ENCODE measurements around the gene RTN4. TPM values are rescaled to one million over a fixed set of nuclear protein-coding genes. Genes with fewer than 3 reads are reported as not detected.
"Not testable (repeated sequence)": the region's sequence is repeated elsewhere in the genome, so short reads cannot be mapped to it uniquely, and the experiment has no call there.

Gene RTN4
- total RNA-seq, 2 experiments from 2014 or later = 90.3 to 93.9 TPM

- ChIA-PET POLR2A (no interaction called here), CTCF (no interaction called here)
- no peak overlapping the region for H3K27ac Mint-ChIP-seq
- H3K36me3 Mint-ChIP-seq (ENCODE audit: low read depth) = peaks cover 3% of the 10 kb centered on the region
- no peak overlapping the region for H3K4me3 Mint-ChIP-seq
- ATAC-seq (no peak), DNase-seq (no peak)
- H3K9me3 Mint-ChIP-seq (ENCODE audit: insufficient read depth) = no peaks in the 10 kb centered on the region
- no peaks in the 10 kb centered on the region for H3K27me3 Mint-ChIP-seq (ENCODE audit: low read depth)
- H3K4me1 Mint-ChIP-seq (ENCODE audit: low read depth) = peaks cover 9% of the 10 kb centered on the region
Measured at GRCh38 chr2:55062754-55063153, 12.5 kb upstream of the RTN4 start.

- no peak for ATAC-seq
- Mint-ChIP-seq H3K27ac (no peak overlapping the region), H3K9me3 (ENCODE audit: insufficient read depth) (no peaks in the 10 kb centered on the region), H3K4me1 (ENCODE audit: low read depth) (peaks cover 9% of the 10 kb centered on the region), H3K4me3 (no peak overlapping the region), H3K36me3 (ENCODE audit: low read depth) (peaks cover 3% of the 10 kb centered on the region), H3K27me3 (ENCODE audit: low read depth) (no peaks in the 10 kb centered on the region)
- CTCF ChIA-PET = interaction anchor here (1.6 kb wide), 1 partner anchor 162 kb away, joined by 5 read pairs; no protein-coding TSS in a partner anchor
- no peak for DNase-seq
- POLR2A ChIA-PET = no interaction called here
Measured at GRCh38 chr2:55061523-55062344, 11.5 kb upstream of the RTN4 start.

GRCh38 chr2:55059793-55060192, 9.5 kb upstream of the RTN4 start:
- Mint-ChIP-seq H3K4me3 (no peak overlapping the region), H3K27ac (no peak overlapping the region), H3K27me3 (ENCODE audit: low read depth) (no peaks in the 10 kb centered on the region), H3K4me1 (ENCODE audit: low read depth) (peaks cover 12% of the 10 kb centered on the region), H3K36me3 (ENCODE audit: low read depth) (peaks cover 5% of the 10 kb centered on the region), H3K9me3 (ENCODE audit: insufficient read depth) (no peaks in the 10 kb centered on the region)
- POLR2A ChIA-PET = no interaction called here
- CTCF ChIA-PET = no interaction called here
- no peak for DNase-seq
- no peak for ATAC-seq

GRCh38 chr2:55057474-55057873, 7.2 kb upstream of the RTN4 start:
- H3K9me3 Mint-ChIP-seq (ENCODE audit: insufficient read depth) = no peaks in the 10 kb centered on the region
- no peak overlapping the region for H3K4me3 Mint-ChIP-seq
- H3K36me3 Mint-ChIP-seq (ENCODE audit: low read depth) = peaks cover 6% of the 10 kb centered on the region
- CTCF ChIA-PET = interaction anchor here (1.3 to 1.5 kb wide), 2 partner anchors 9 to 47 kb away, joined by 3 to 4 read pairs; no protein-coding TSS in a partner anchor
- H3K4me1 Mint-ChIP-seq (ENCODE audit: low read depth) = peaks cover 20% of the 10 kb centered on the region
- ATAC-seq (no peak), DNase-seq (no peak)
- no peak overlapping the region for H3K27ac Mint-ChIP-seq
- no peaks in the 10 kb centered on the region for H3K27me3 Mint-ChIP-seq (ENCODE audit: low read depth)
- POLR2A ChIA-PET = no interaction called here

- ChIA-PET POLR2A (interaction anchor here (0.7 kb wide), 1 partner anchor 145 kb away, joined by 3 read pairs; no protein-coding TSS in a partner anchor), CTCF (no interaction called here)
- no peak overlapping the region for H3K27ac Mint-ChIP-seq
- H3K4me1 Mint-ChIP-seq (ENCODE audit: low read depth) = peaks cover 30% of the 10 kb centered on the region
- no peak overlapping the region for H3K4me3 Mint-ChIP-seq
- DNase-seq (no peak), ATAC-seq (no peak)
- peaks cover 6% of the 10 kb centered on the region for H3K36me3 Mint-ChIP-seq (ENCODE audit: low read depth)
- no peaks in the 10 kb centered on the region for H3K27me3 Mint-ChIP-seq (ENCODE audit: low read depth)
- H3K9me3 Mint-ChIP-seq (ENCODE audit: insufficient read depth) = no peaks in the 10 kb centered on the region
Measured at GRCh38 chr2:55056024-55056521, 5.8 kb upstream of the RTN4 start.

- Mint-ChIP-seq H3K9me3 (ENCODE audit: insufficient read depth) (no peaks in the 10 kb centered on the region), H3K4me3 (peak overlapping the region; percentile 31), H3K36me3 (ENCODE audit: low read depth) (peaks cover 8% of the 10 kb centered on the region), H3K4me1 (ENCODE audit: low read depth) (peaks cover 33% of the 10 kb centered on the region), H3K27me3 (ENCODE audit: low read depth) (no peaks in the 10 kb centered on the region), H3K27ac (peak overlapping the region; percentile 55)
- ChIA-PET CTCF (interaction anchor here (1.2 kb wide), 1 partner anchor 17 kb away, joined by 3 read pairs; no protein-coding TSS in a partner anchor), POLR2A (no interaction called here)
- ATAC-seq (no peak), DNase-seq (no peak)
Measured at GRCh38 chr2:55054106-55054875, 4.0 kb upstream of the RTN4 start.

GRCh38 chr2:55053225-55053624, 3.0 kb upstream of the RTN4 start:
- POLR2A ChIA-PET; DNase-seq; H3K27ac Mint-ChIP-seq; H3K27me3 Mint-ChIP-seq (ENCODE audit: low read depth); H3K9me3 Mint-ChIP-seq (ENCODE audit: insufficient read depth); ATAC-seq; H3K4me3 Mint-ChIP-seq: not testable (repeated sequence)
- H3K4me1 Mint-ChIP-seq (ENCODE audit: low read depth) = peaks cover 36% of the 10 kb centered on the region
- CTCF ChIA-PET = interaction anchor here (0.6 to 1.2 kb wide), 2 partner anchors 16 to 79 kb away, joined by 3 read pairs; no protein-coding TSS in a partner anchor
- H3K36me3 Mint-ChIP-seq (ENCODE audit: low read depth) = peaks cover 12% of the 10 kb centered on the region

- CTCF ChIA-PET = interaction anchor here (1.0 to 1.4 kb wide), 2 partner anchors 15 to 110 kb away, joined by 3 to 4 read pairs; no protein-coding TSS in a partner anchor
- H3K36me3 Mint-ChIP-seq (ENCODE audit: low read depth) = peaks cover 15% of the 10 kb centered on the region
- no peaks in the 10 kb centered on the region for H3K9me3 Mint-ChIP-seq (ENCODE audit: insufficient read depth)
- peaks cover 43% of the 10 kb centered on the region for H3K4me1 Mint-ChIP-seq (ENCODE audit: low read depth)
- H3K27ac Mint-ChIP-seq = peak overlapping the region; percentile 72
- no peak for DNase-seq
- no peak for ATAC-seq
- H3K27me3 Mint-ChIP-seq (ENCODE audit: low read depth) = no peaks in the 10 kb centered on the region
- H3K4me3 Mint-ChIP-seq = peak overlapping the region; percentile 100
- POLR2A ChIA-PET = no interaction called here
Measured at GRCh38 chr2:55052129-55053061, 2.1 kb upstream of the RTN4 start.

GRCh38 chr2:55051026-55051866, 995 bp upstream of the RTN4 start:
- H3K36me3 Mint-ChIP-seq (ENCODE audit: low read depth) = peaks cover 15% of the 10 kb centered on the region
- H3K27me3 Mint-ChIP-seq (ENCODE audit: low read depth) = no peaks in the 10 kb centered on the region
- H3K9me3 Mint-ChIP-seq (ENCODE audit: insufficient read depth) = no peaks in the 10 kb centered on the region
- H3K27ac Mint-ChIP-seq = peak overlapping the region; percentile 100
- DNase-seq (peak; percentile 37), ATAC-seq (no peak)
- CTCF ChIA-PET = interaction anchor here (0.6 to 3.9 kb wide), 19 partner anchors 7 to 386 kb away, joined by 3 to 36 read pairs (median 3); no protein-coding TSS in a partner anchor
- peak overlapping the region; percentile 100 for H3K4me3 Mint-ChIP-seq
- POLR2A ChIA-PET = interaction anchor here (0.6 to 2.4 kb wide), 8 partner anchors 10 to 491 kb away, joined by 3 to 12 read pairs (median 5); partner anchors contain the start of genes CLHC1 and RPS27A
- H3K4me1 Mint-ChIP-seq (ENCODE audit: low read depth) = peaks cover 54% of the 10 kb centered on the region

GRCh38 chr2:55049821-55050099, 491 bp downstream of the RTN4 start:
- ATAC-seq (peak; percentile 6), DNase-seq (no peak)
- Mint-ChIP-seq H3K4me3 (peak overlapping the region; percentile 100), H3K4me1 (ENCODE audit: low read depth) (peaks cover 61% of the 10 kb centered on the region), H3K27ac (no peak overlapping the region), H3K36me3 (ENCODE audit: low read depth) (peaks cover 17% of the 10 kb centered on the region), H3K9me3 (ENCODE audit: insufficient read depth) (no peaks in the 10 kb centered on the region), H3K27me3 (ENCODE audit: low read depth) (no peaks in the 10 kb centered on the region)
- ChIA-PET POLR2A (interaction anchor here (0.6 to 2.4 kb wide), 9 partner anchors 17 to 490 kb away, joined by 3 to 12 read pairs (median 4); partner anchors contain the start of genes CLHC1 and RPS27A), CTCF (interaction anchor here (0.6 to 3.9 kb wide), 11 partner anchors 12 to 150 kb away, joined by 3 to 36 read pairs (median 8); no protein-coding TSS in a partner anchor)

Measured in activated CD8-positive, alpha-beta T cell treated with anti-CD3 and anti-CD28 coated beads, Interleukin-2, amount 10 ng/mL, durations not matched to agents 7 days and 5 days (primary cell).